ENCODE data around the gene CBX3.

DNA sequence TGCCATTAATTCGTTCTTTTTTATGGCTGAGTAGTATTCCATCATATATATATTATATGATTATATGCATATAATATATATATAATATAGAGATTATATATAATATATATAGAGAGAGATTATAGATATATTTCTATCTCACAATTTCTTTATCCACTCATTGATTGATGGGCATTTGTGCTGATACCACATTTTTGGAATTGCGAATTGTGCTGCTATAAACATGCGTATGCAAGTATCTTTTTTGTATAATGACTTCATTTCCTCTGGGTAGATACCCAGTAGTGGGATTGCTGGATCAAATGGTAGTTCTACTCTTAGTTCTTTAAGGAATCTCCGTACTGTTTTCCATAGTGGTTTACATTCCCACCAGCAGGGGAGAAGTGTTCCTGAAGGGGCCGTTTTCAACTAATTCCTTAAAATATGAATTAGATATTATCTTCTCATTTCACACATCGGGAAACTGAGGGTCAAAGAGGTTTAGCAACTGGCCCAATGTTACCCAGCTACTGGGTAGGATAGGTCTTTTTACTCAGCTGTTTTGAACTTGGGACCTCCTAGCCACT lies 33.0 kb upstream of the CBX3 start:
- TF ChIP-seq, protein P1, sequence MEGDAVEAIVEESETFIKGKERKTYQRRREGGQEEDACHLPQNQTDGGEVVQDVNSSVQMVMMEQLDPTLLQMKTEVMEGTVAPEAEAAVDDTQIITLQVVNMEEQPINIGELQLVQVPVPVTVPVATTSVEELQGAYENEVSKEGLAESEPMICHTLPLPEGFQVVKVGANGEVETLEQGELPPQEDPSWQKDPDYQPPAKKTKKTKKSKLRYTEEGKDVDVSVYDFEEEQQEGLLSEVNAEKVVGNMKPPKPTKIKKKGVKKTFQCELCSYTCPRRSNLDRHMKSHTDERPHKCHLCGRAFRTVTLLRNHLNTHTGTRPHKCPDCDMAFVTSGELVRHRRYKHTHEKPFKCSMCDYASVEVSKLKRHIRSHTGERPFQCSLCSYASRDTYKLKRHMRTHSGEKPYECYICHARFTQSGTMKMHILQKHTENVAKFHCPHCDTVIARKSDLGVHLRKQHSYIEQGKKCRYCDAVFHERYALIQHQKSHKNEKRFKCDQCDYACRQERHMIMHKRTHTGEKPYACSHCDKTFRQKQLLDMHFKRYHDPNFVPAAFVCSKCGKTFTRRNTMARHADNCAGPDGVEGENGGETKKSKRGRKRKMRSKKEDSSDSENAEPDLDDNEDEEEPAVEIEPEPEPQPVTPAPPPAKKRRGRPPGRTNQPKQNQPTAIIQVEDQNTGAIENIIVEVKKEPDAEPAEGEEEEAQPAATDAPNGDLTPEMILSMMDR (IDR thresholded peaks at IDR 0.05; ENCODE audit: low read depth, low read length, missing input control): no peak
- TF ChIP-seq YY1 (IDR thresholded peaks at IDR 0.05) (no peak), TAF1 (conservative IDR thresholded peaks at IDR 0.05) (no peak), GABPA (IDR thresholded peaks at IDR 0.05 in 1 of 2, conservative IDR thresholded peaks at IDR 0.05 in 1 of 2) (no peak), JUND (IDR thresholded peaks at IDR 0.05) (no peak), RAD21 (IDR thresholded peaks at IDR 0.05) (no peak), SP1 (IDR thresholded peaks at IDR 0.05) (no peak), FOXA2 (IDR thresholded peaks at IDR 0.05) (no peak), FOXA1 (IDR thresholded peaks at IDR 0.05) (no peak)
- TF ChIP-seq, protein P2, sequence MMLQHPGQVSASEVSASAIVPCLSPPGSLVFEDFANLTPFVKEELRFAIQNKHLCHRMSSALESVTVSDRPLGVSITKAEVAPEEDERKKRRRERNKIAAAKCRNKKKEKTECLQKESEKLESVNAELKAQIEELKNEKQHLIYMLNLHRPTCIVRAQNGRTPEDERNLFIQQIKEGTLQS (IDR thresholded peaks at IDR 0.05): no peak
- TF ChIP-seq, protein P3, sequence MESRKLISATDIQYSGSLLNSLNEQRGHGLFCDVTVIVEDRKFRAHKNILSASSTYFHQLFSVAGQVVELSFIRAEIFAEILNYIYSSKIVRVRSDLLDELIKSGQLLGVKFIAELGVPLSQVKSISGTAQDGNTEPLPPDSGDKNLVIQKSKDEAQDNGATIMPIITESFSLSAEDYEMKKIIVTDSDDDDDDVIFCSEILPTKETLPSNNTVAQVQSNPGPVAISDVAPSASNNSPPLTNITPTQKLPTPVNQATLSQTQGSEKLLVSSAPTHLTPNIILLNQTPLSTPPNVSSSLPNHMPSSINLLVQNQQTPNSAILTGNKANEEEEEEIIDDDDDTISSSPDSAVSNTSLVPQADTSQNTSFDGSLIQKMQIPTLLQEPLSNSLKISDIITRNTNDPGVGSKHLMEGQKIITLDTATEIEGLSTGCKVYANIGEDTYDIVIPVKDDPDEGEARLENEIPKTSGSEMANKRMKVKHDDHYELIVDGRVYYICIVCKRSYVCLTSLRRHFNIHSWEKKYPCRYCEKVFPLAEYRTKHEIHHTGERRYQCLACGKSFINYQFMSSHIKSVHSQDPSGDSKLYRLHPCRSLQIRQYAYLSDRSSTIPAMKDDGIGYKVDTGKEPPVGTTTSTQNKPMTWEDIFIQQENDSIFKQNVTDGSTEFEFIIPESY (IDR thresholded peaks at IDR 0.05): no peak
- TF ChIP-seq, protein P4, sequence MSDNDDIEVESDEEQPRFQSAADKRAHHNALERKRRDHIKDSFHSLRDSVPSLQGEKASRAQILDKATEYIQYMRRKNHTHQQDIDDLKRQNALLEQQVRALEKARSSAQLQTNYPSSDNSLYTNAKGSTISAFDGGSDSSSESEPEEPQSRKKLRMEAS (IDR thresholded peaks at IDR 0.05): no peak
- TF ChIP-seq, protein P5, sequence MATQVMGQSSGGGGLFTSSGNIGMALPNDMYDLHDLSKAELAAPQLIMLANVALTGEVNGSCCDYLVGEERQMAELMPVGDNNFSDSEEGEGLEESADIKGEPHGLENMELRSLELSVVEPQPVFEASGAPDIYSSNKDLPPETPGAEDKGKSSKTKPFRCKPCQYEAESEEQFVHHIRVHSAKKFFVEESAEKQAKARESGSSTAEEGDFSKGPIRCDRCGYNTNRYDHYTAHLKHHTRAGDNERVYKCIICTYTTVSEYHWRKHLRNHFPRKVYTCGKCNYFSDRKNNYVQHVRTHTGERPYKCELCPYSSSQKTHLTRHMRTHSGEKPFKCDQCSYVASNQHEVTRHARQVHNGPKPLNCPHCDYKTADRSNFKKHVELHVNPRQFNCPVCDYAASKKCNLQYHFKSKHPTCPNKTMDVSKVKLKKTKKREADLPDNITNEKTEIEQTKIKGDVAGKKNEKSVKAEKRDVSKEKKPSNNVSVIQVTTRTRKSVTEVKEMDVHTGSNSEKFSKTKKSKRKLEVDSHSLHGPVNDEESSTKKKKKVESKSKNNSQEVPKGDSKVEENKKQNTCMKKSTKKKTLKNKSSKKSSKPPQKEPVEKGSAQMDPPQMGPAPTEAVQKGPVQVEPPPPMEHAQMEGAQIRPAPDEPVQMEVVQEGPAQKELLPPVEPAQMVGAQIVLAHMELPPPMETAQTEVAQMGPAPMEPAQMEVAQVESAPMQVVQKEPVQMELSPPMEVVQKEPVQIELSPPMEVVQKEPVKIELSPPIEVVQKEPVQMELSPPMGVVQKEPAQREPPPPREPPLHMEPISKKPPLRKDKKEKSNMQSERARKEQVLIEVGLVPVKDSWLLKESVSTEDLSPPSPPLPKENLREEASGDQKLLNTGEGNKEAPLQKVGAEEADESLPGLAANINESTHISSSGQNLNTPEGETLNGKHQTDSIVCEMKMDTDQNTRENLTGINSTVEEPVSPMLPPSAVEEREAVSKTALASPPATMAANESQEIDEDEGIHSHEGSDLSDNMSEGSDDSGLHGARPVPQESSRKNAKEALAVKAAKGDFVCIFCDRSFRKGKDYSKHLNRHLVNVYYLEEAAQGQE (IDR thresholded peaks at IDR 0.05): no peak
